Naive B cell (primary cell): ENCODE data around the gene PCCA. TPM values are rescaled to one million over a fixed set of nuclear protein-coding genes. Genes with fewer than 3 reads are reported as not detected.
"Not testable (repeated sequence)": the region's sequence is repeated elsewhere in the genome, so short reads cannot be mapped to it uniquely, and the experiment has no call there.

Experiments
- ATAC-seq, 2 donors: fragments of 150-1000 bp; cut with Tn5 transposase; 2 replicates each; pipeline ENCODE4 v1.10.0; 2021; ENCODE audit warnings: low read depth in 2 of 2, mild to moderate bottlenecking in 2 of 2, moderate library complexity in 2 of 2
- DNase-seq: peaks from one replicate; pipeline ENCODE4 v3.0.0; 2022
- H3K27ac Mint-ChIP-seq, 6 donors: one replicate each; pipeline ENCODE4 v1.8.0; 2020 to 2022; ENCODE audit warnings: mild to moderate bottlenecking in 6 of 6, mixed read lengths in 6 of 6, moderate library complexity in 5 of 6, inconsistent platforms in 2 of 6
- H3K27me3 Mint-ChIP-seq, 3 donors: one replicate each; pipeline ENCODE4 v1.8.0; 2021 to 2022; ENCODE audit warnings: mixed read lengths in 3 of 3, mild to moderate bottlenecking in 1 of 3
- H3K36me3 Mint-ChIP-seq, 2 donors: one replicate each; pipeline ENCODE4 v1.8.0; 2020 to 2022; ENCODE audit warnings: mixed read lengths in 2 of 2, inconsistent platforms in 1 of 2, mild to moderate bottlenecking in 1 of 2
- H3K4me1 Mint-ChIP-seq, 3 donors: one replicate each; pipeline ENCODE4 v1.8.0; 2020 to 2022; ENCODE audit warnings: mixed read lengths in 3 of 3, inconsistent platforms in 1 of 3, mild to moderate bottlenecking in 1 of 3, moderate library complexity in 1 of 3
- H3K4me3 Mint-ChIP-seq, 8 donors: one replicate each; pipeline ENCODE4 v1.8.0; 2020 to 2022; ENCODE audit warnings: mild to moderate bottlenecking in 8 of 8, mixed read lengths in 8 of 8, moderate library complexity in 8 of 8, inconsistent platforms in 2 of 8
- H3K9me3 Mint-ChIP-seq, 7 donors: one replicate each; pipeline ENCODE4 v1.8.0; 2020 to 2022; ENCODE audit warnings: mixed read lengths in 7 of 7, mild to moderate bottlenecking in 5 of 7, inconsistent platforms in 2 of 7, moderate library complexity in 1 of 7
- polyA plus RNA-seq, 6 donors: library from polyadenylated mRNA; unstranded; fragments of 300-500 nt; fragmentation: Illumina TruSeq; gene quantifications; one replicate each; pipeline ENCODE4 v1.2.3, GENCODE V29; 2021; ENCODE audit warnings: low read depth in 6 of 6

PCCA gene
- polyA plus RNA-seq, 6 donors from 2014 or later = 2.4 to 8.4 (median 4.6) TPM

- Mint-ChIP-seq H3K4me3 (no peak overlapping the region), H3K36me3 (peaks cover 7 to 24% of the 10 kb centered on the region in 2 donors), H3K9me3 (no peaks in the 10 kb centered on the region), H3K4me1 (no peaks in the 10 kb centered on the region), H3K27ac (no peak overlapping the region), H3K27me3 (no peaks in the 10 kb centered on the region)
- DNase-seq (no peak), ATAC-seq (no peak)
Observed at GRCh38 chr13:100266026-100266425, 177.1 kb downstream of the PCCA start.

- peaks cover 11 to 24% of the 10 kb centered on the region in 2 donors for H3K36me3 Mint-ChIP-seq
- no peaks in the 10 kb centered on the region for H3K27me3 Mint-ChIP-seq
- H3K4me1 Mint-ChIP-seq = no peaks in the 10 kb centered on the region
- no peak overlapping the region for H3K27ac Mint-ChIP-seq
- ATAC-seq = no peak
- H3K9me3 Mint-ChIP-seq = no peaks in the 10 kb centered on the region
- no peak overlapping the region for H3K4me3 Mint-ChIP-seq
- no peak for DNase-seq
Observed at GRCh38 chr13:100269837-100270236, 180.9 kb downstream of the PCCA start.

- no peak for ATAC-seq
- Mint-ChIP-seq H3K36me3 (peaks cover 13 to 18% of the 10 kb centered on the region in 2 donors), H3K27ac (no peak overlapping the region), H3K4me3 (no peak overlapping the region), H3K4me1 (no peaks in the 10 kb centered on the region), H3K9me3 (no peaks in the 10 kb centered on the region), H3K27me3 (no peaks in the 10 kb centered on the region)
- no peak for DNase-seq
Observed at GRCh38 chr13:100273138-100273537, 184.2 kb downstream of the PCCA start.

- no peak overlapping the region for H3K4me3 Mint-ChIP-seq
- DNase-seq (no peak), ATAC-seq (no peak)
- no peaks in the 10 kb centered on the region for H3K9me3 Mint-ChIP-seq
- no peaks in the 10 kb centered on the region for H3K27me3 Mint-ChIP-seq
- H3K27ac Mint-ChIP-seq = peak overlapping the region in 1 of 6 donors; percentile 42
- H3K36me3 Mint-ChIP-seq = peaks cover 13 to 18% of the 10 kb centered on the region in 2 donors
- no peaks in the 10 kb centered on the region for H3K4me1 Mint-ChIP-seq
Observed at GRCh38 chr13:100273552-100273951, 184.7 kb downstream of the PCCA start.

- Mint-ChIP-seq H3K27ac (peak overlapping the region in 1 of 6 donors; percentile 88), H3K9me3 (no peaks in the 10 kb centered on the region), H3K27me3 (no peaks in the 10 kb centered on the region), H3K4me1 (no peaks in the 10 kb centered on the region), H3K36me3 (peaks cover 10 to 13% of the 10 kb centered on the region in 2 donors), H3K4me3 (no peak overlapping the region)
- ATAC-seq (no peak), DNase-seq (no peak)
Observed at GRCh38 chr13:100274942-100275506, 186.1 kb downstream of the PCCA start.

GRCh38 chr13:100275746-100276145, 186.9 kb downstream of the PCCA start:
- no peak for ATAC-seq
- Mint-ChIP-seq H3K9me3 (no peaks in the 10 kb centered on the region), H3K4me3 (no peak overlapping the region), H3K27ac (peak overlapping the region in 1 of 6 donors; percentile 38), H3K36me3 (peaks cover 14 to 20% of the 10 kb centered on the region in 2 donors), H3K4me1 (no peaks in the 10 kb centered on the region), H3K27me3 (no peaks in the 10 kb centered on the region)
- DNase-seq = no peak

GRCh38 chr13:100280681-100281080, 191.8 kb downstream of the PCCA start:
- no peak for ATAC-seq
- Mint-ChIP-seq H3K4me1 (no peaks in the 10 kb centered on the region), H3K27me3 (no peaks in the 10 kb centered on the region), H3K4me3 (no peak overlapping the region), H3K9me3 (no peaks in the 10 kb centered on the region), H3K36me3 (peaks cover 12 to 20% of the 10 kb centered on the region in 2 donors), H3K27ac (no peak overlapping the region)
- DNase-seq = no peak

- not testable (repeated sequence) for H3K27ac Mint-ChIP-seq, ATAC-seq, H3K4me3 Mint-ChIP-seq, H3K9me3 Mint-ChIP-seq, H3K4me1 Mint-ChIP-seq, H3K27me3 Mint-ChIP-seq, DNase-seq
- peaks cover 12 to 15% of the 10 kb centered on the region in 2 donors for H3K36me3 Mint-ChIP-seq
Observed at GRCh38 chr13:100282306-100282705, 193.4 kb downstream of the PCCA start.

- peaks cover 0 to 9% of the 10 kb centered on the region in 2 donors for H3K36me3 Mint-ChIP-seq
- H3K27me3 Mint-ChIP-seq = no peaks in the 10 kb centered on the region
- H3K27ac Mint-ChIP-seq = peak overlapping the region in 1 of 6 donors; percentile 6
- ATAC-seq (no peak), DNase-seq (no peak)
- no peaks in the 10 kb centered on the region for H3K4me1 Mint-ChIP-seq
- no peaks in the 10 kb centered on the region for H3K9me3 Mint-ChIP-seq
- no peak overlapping the region for H3K4me3 Mint-ChIP-seq
Observed at GRCh38 chr13:100290165-100290801, 201.4 kb downstream of the PCCA start.

- Mint-ChIP-seq H3K36me3 (peaks cover 0 to 9% of the 10 kb centered on the region in 2 donors), H3K27me3 (no peaks in the 10 kb centered on the region), H3K4me3 (no peak overlapping the region), H3K27ac (no peak overlapping the region), H3K9me3 (no peaks in the 10 kb centered on the region), H3K4me1 (no peaks in the 10 kb centered on the region)
- ATAC-seq (no peak), DNase-seq (no peak)
Observed at GRCh38 chr13:100291624-100292023, 202.7 kb downstream of the PCCA start.

GRCh38 chr13:100297413-100297812, 208.5 kb downstream of the PCCA start:
- peaks cover 0 to 2% (median 0%) of the 10 kb centered on the region in 3 donors for H3K4me1 Mint-ChIP-seq
- ATAC-seq = no peak
- H3K27me3 Mint-ChIP-seq = no peaks in the 10 kb centered on the region
- no peak overlapping the region for H3K27ac Mint-ChIP-seq
- no peak overlapping the region for H3K4me3 Mint-ChIP-seq
- H3K9me3 Mint-ChIP-seq = peaks cover 0 to 3% (median 0%) of the 10 kb centered on the region in 7 donors
- no peak for DNase-seq
- H3K36me3 Mint-ChIP-seq = no peaks in the 10 kb centered on the region

- Mint-ChIP-seq H3K27ac (no peak overlapping the region), H3K9me3 (peaks cover 0 to 3% (median 0%) of the 10 kb centered on the region in 7 donors), H3K4me3 (no peak overlapping the region), H3K4me1 (peaks cover 0 to 2% (median 0%) of the 10 kb centered on the region in 3 donors), H3K27me3 (no peaks in the 10 kb centered on the region), H3K36me3 (no peaks in the 10 kb centered on the region)
- DNase-seq (no peak), ATAC-seq (no peak)
Observed at GRCh38 chr13:100298116-100298681, 209.3 kb downstream of the PCCA start.

GRCh38 chr13:100298691-100299090, 209.8 kb downstream of the PCCA start:
- no peak for DNase-seq
- Mint-ChIP-seq H3K27ac (no peak overlapping the region), H3K4me3 (no peak overlapping the region), H3K27me3 (no peaks in the 10 kb centered on the region), H3K36me3 (no peaks in the 10 kb centered on the region), H3K9me3 (peaks cover 0 to 3% (median 0%) of the 10 kb centered on the region in 7 donors), H3K4me1 (peaks cover 0 to 2% (median 0%) of the 10 kb centered on the region in 3 donors)
- no peak for ATAC-seq

- peaks cover 0 to 3% (median 0%) of the 10 kb centered on the region in 7 donors for H3K9me3 Mint-ChIP-seq
- no peak overlapping the region for H3K27ac Mint-ChIP-seq
- no peak for ATAC-seq
- H3K27me3 Mint-ChIP-seq = no peaks in the 10 kb centered on the region
- DNase-seq = no peak
- H3K36me3 Mint-ChIP-seq = no peaks in the 10 kb centered on the region
- peaks cover 0 to 3% (median 2%) of the 10 kb centered on the region in 3 donors for H3K4me1 Mint-ChIP-seq
- H3K4me3 Mint-ChIP-seq = no peak overlapping the region
Observed at GRCh38 chr13:100300243-100300642, 211.3 kb downstream of the PCCA start.
